ENCODE results near the gene TRPM4. TPM values are rescaled to one million over a fixed set of nuclear protein-coding genes. Genes with fewer than 3 reads are reported as not detected.
"Not testable (repeated sequence)": the region's sequence is repeated elsewhere in the genome, so short reads cannot be mapped to it uniquely, and the experiment has no call there.

TRPM4 gene
- total RNA-seq, 1 donor from 2014 or later = 31.5 TPM

- no peak overlapping the region for H3K27ac ChIP-seq (replicated peaks)
- no peak for DNase-seq
- H3K4me3 ChIP-seq = no peak overlapping the region
- no peak for TF ChIP-seq CTCF (IDR thresholded peaks at IDR 0.05; ENCODE audit: borderline replicate concordance)
- peaks cover 51% of the 10 kb centered on the region for H3K36me3 ChIP-seq
- no peaks in the 10 kb centered on the region for H3K9me3 ChIP-seq (replicated peaks)
- intact Hi-C loops (cut with micrococcal nuclease) = no loop called here
- H3K27me3 ChIP-seq (ENCODE audit: low read depth) = no peaks in the 10 kb centered on the region
- H3K4me1 ChIP-seq = peaks cover 31% of the 10 kb centered on the region
These were observed 10.3 kb downstream of the TRPM4 start for GRCh38 chr19:49167857-49168409.

GRCh38 chr19:49168421-49168820 lies 10.8 kb downstream of the TRPM4 start:
- no peak for DNase-seq
- no peaks in the 10 kb centered on the region for H3K9me3 ChIP-seq (replicated peaks)
- intact Hi-C loops (cut with micrococcal nuclease) = no loop called here
- TF ChIP-seq CTCF (IDR thresholded peaks at IDR 0.05; ENCODE audit: borderline replicate concordance) = no peak
- no peak overlapping the region for H3K27ac ChIP-seq (replicated peaks)
- H3K4me1 ChIP-seq = peaks cover 28% of the 10 kb centered on the region
- H3K4me3 ChIP-seq = no peak overlapping the region
- H3K36me3 ChIP-seq = peaks cover 56% of the 10 kb centered on the region
- no peaks in the 10 kb centered on the region for H3K27me3 ChIP-seq (ENCODE audit: low read depth)

DNA sequence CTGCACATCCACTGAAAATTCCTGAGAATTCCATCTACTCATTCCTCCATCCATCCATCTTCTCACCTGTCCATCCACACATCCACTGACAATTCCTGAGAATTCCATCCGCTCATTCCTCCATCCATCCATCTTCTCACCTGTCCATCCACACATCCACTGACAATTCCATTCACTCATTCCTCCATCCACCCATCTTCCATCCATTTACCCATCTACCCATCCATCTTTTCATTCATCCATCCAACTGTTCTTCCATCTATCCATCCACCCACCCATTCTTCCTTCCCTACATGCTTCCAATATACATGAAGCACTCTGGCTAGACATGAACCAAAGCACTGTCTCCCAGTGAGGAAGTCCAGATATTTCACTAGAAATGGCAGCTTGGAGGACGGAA lies 15.6 kb downstream of the TRPM4 start:
- intact Hi-C loops (cut with micrococcal nuclease) = no loop called here
- TF ChIP-seq CTCF (IDR thresholded peaks at IDR 0.05; ENCODE audit: borderline replicate concordance) = no peak
- H3K27ac ChIP-seq (replicated peaks) = no peak overlapping the region
- H3K36me3 ChIP-seq = peaks cover 81% of the 10 kb centered on the region
- no peaks in the 10 kb centered on the region for H3K4me1 ChIP-seq
- DNase-seq = no peak
- no peaks in the 10 kb centered on the region for H3K27me3 ChIP-seq (ENCODE audit: low read depth)
- no peaks in the 10 kb centered on the region for H3K9me3 ChIP-seq (replicated peaks)
- H3K4me3 ChIP-seq = no peak overlapping the region

DNA sequence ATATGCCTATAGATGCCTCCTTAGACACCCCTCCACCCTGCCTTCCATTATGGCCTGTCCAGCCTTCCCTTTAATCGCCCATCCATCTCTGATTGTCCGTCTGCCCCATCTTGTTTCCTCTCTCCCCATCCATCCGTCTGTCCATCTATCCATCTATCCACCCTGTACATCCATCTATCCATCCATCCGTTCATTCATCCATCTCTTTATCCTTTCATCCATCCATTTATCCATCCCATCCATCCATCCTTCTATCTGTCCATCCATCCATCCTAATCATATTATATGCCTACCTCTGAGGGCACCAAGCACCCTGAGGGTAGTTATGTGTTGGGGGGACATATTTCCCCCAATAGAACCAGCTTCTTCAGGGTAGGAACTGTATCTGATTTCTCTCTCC lies 23.1 kb downstream of the TRPM4 start:
- no peak for DNase-seq
- intact Hi-C loops (cut with micrococcal nuclease) = no loop called here
- no peak for TF ChIP-seq CTCF (IDR thresholded peaks at IDR 0.05; ENCODE audit: borderline replicate concordance)
- Histone ChIP-seq H3K4me3 (no peak overlapping the region), H3K9me3 (replicated peaks) (peaks cover 11% of the 10 kb centered on the region), H3K4me1 (no peaks in the 10 kb centered on the region), H3K27ac (replicated peaks) (no peak overlapping the region), H3K27me3 (ENCODE audit: low read depth) (no peaks in the 10 kb centered on the region), H3K36me3 (peaks cover 77% of the 10 kb centered on the region)

- H3K27ac ChIP-seq (replicated peaks); intact Hi-C loops (cut with micrococcal nuclease); H3K27me3 ChIP-seq (ENCODE audit: low read depth); H3K4me3 ChIP-seq; H3K4me1 ChIP-seq; DNase-seq: not testable (repeated sequence)
- Histone ChIP-seq H3K9me3 (replicated peaks) (peaks cover 11% of the 10 kb centered on the region), H3K36me3 (peaks cover 85% of the 10 kb centered on the region)
These were observed 24.6 kb downstream of the TRPM4 start for GRCh38 chr19:49182010-49182847.

DNA sequence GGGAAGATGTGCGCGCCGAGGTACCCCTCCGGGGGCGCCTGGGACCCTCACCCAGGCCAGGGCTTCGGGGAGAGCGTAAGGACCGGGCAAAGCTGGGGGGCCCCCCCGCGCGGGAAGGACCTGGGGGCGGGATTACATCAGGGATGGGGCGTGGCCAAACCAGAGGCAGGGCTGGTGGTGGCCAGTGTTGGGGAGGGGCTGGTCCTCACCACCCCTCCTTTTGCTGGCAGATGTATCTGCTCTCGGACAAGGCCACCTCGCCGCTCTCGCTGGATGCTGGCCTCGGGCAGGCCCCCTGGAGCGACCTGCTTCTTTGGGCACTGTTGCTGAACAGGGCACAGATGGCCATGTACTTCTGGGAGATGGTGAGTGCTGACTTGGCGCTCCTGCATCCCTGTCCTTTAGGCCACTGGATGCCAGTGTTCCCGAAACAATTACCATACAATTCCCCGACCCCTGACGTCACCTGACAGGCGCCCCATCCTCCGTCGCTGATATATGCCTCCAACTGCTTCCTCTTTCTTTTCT lies 25.3 kb downstream of the TRPM4 start:
- no peaks in the 10 kb centered on the region for H3K4me1 ChIP-seq
- no peaks in the 10 kb centered on the region for H3K27me3 ChIP-seq (ENCODE audit: low read depth)
- TF ChIP-seq CTCF (IDR thresholded peaks at IDR 0.05; ENCODE audit: borderline replicate concordance) = no peak
- intact Hi-C loops (cut with micrococcal nuclease) = no loop called here
- no peak for DNase-seq
- no peak overlapping the region for H3K4me3 ChIP-seq
- H3K36me3 ChIP-seq = peaks cover 84% of the 10 kb centered on the region
- H3K27ac ChIP-seq (replicated peaks) = no peak overlapping the region
- H3K9me3 ChIP-seq (replicated peaks) = peaks cover 11% of the 10 kb centered on the region

All from left ventricle myocardium inferior (tissue), 1 donor.